ENCODE results near the gene HYI.

DNA sequence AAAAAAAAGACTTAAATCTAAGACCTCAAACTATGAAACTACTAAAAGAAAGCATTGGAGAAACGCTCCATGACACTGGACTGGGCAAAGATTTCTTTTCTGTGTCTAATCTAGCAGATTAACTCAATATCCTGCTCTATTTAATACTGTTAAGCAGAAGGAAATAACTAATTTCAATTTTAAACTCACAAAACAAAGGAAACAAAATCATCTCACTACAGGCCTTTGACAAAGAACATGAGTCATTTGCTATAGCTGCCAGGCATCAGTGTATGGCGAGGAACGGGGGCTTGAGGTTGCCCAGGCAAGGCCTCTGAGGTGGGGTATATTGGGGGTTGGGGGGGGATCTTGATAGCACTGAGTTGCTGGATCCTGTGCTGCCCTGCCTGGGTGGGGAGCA, 43.2 kb downstream of the HYI start:
- no peak for TF ChIP-seq POLR2A (IDR thresholded peaks at IDR 0.05; ENCODE audit: low read depth, low read length)
- no peak for TF ChIP-seq POLR2AphosphoS5 (IDR thresholded peaks at IDR 0.05; ENCODE audit: low read depth, low read length)
- TF ChIP-seq TAF1 (IDR thresholded peaks at IDR 0.05; ENCODE audit: low read depth, low read length), result no peak
- TF ChIP-seq PAX5 (IDR thresholded peaks at IDR 0.05; ENCODE audit: insufficient read depth, low read length, severe bottlenecking), result no peak

Measured in GM12891 (cell line).